Measurements from ENCODE around the gene PDE6B.
"Not testable (repeated sequence)": the region's sequence is repeated elsewhere in the genome, so short reads cannot be mapped to it uniquely, and the experiment has no call there.

Gene PDE6B

GRCh38 chr4:624705-625590, at the start of gene PDE6B:
Gene PDE6B (plus strand): TSS chr4:625573. CDS start chr4:625627, 54 bp downstream.
- peak; percentile 95 for DNase-seq

DNA sequence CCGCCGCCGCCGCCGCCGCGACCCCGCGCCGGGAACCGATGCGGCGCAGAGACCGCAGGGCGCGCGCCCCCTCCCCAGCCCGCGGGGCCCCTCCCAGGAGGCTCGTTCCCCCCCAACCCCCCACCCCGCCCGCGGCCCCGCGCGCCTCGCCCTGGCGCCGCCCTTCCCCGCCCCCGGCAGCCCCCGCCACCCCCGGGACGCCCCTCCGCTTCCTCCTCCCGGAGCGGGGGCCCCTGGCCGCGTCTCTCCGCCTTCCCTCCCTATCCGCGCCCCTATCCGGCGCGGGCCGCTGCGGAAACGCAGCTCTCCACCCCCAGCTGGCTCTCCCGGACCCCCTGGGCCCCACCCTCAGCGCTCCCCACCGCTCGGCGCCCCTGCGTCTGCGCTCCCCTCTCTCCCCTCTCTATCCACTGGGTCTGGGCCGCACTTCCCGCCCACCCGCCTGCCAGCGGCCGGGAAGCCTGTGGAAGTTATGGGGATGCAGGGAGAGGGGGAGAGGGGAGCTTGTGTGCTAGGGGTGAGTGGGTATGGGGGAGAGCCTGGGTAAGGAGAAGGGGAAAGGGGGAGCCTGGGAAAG, 49.0 kb upstream of the PDE6B start, which contains the start of gene TMEM271:
TMEM271 (minus strand) TSS at position 51 of the 577 bp plus-strand sequence. CDS start 233 bp downstream, outside the sequence.
- no peak for DNase-seq

DNA sequence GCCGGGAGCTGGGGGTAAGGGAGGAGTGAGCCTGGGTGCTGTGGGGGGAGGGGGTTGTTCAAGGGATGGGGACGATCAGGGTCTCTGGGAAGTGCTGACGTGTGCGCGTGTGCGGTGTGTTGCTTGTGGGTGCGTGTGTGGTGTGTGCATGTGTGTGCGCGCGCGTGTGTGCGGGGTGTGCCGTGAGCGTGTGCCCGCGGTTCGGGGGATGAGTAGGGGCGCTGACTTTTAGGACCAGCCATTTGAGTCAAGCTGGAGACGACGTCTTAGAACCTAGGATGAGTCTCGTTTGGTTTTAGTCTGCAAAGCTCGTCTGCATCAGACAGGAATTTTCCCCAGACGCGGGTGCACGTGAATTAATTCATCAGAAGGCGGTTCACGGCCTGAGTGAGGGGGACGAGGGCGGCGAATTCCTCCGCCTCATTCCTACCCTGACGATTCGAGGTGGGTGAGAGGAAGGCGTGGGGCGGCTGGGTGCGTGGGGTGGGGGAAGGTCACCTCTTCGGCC, 48.3 kb upstream of the PDE6B start:
- no peak for DNase-seq

DNA sequence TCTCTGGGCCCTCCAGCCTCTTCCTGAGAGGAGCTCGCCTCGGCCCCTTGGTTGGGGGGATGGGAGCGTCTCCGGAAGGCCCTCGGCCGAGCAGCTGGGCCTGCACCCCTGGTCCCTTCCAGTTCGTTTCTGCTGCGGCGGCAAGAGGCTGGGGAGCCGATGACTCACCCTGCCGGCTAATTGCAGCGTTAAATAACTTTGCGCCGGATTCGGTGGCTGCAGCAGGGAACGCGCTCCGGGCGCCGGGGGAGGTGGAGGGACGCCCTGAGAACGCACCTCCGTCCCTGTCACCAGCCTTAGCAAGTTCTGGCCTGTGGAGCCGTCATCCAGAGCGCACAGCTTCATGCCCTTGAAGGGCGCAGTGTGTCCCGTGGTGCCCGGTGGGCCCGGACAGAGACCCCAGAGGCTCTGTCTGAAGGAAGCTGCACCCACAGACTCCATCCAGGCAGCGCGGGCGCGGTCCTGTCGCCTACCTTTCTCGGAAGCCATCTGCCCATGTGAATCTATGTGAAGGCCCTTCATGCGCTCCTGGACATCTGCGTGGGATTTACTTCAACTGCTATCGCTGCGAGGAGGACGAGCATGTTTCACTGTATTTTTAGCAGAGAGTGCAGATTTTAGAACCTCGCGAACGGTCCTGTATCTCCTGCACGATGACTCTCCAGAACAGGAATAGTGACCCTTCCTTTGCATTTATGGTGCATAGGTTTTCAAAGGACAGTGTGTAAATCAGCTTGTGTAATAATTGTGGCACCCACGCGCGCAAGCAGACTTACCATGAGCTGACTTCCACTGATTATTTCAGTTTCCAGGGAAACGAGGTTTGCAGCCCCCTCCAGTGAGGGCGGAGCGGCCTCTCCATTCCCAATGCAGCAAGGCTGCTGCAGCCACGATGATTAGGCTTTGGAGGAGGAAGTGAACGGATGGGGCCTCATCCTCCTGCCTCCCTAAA, 47.6 kb upstream of the PDE6B start:
- peak; percentile 4 for DNase-seq

DNA sequence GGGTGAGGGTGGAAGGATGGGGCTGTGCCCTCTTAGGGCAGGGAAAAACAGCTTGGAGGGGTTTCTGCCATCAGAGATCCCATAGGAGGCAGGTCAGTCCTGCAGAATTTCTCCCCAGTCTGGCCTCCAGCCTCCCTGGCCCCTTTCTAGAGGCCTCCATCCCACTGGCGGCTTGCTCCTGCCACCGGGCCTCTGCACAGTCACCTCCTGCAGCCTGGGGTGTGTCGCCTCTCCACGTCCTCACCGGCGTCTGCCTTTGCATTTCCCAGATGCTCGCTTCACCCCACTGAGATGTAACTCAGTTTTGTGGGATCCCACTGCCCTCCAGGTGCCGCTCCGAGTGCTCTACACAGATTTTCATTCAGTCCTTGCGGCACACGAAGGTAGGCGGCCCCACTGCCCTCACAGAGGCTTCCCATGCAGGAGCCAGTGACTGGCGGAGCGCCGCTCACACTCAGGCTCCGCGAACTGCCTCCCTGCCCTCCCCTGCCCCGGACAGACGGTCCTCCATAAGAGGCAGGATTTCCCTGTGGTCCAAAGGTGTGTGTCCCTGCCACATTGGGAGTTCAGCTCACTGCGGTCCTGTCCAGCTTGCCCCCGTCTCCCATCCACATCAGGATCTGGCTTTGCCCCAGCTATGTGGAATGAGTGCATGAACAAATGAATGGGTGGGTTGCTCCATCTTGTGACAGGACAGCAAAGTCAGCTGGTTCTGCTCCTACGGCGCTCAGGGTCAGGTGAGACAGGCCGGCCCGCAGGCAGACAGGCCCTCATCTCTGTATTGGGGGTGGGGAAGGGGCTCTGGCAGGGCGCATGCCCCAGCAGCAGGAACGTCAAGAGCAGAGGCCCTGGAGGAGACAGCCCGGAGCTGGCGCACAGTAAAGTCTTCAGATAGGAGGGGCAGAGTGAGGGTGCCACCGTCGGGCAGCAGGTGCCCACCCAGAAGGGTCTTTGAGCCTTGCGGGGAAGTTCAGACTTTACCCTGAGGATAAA, 46.6 kb upstream of the PDE6B start:
- no peak for DNase-seq

- no peak for DNase-seq
Measured at GRCh38 chr4:579543-580175, 45.7 kb upstream of the PDE6B start.

DNA sequence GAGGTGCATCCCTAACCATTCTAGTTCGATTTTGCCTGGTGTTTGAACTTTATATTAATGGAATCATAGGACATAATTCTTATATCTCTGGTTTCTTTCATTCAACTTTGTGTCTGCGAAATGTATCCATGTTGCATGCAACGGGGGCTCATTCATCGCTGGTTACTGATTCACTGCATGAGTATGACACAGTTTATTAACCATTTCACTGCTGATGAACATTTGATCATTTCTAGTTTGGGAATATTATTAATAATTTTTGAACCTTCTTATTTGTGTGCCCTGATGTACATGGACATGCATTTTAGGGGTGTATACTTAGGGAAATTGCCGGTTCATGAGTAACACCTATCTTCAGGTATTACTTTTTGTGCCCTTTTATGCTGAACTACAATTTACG, 44.2 kb upstream of the PDE6B start:
- no peak for DNase-seq

GRCh38 chr4:581753-582361, 43.5 kb upstream of the PDE6B start:
- DNase-seq: no peak

GRCh38 chr4:583820-584219, 41.6 kb upstream of the PDE6B start:
- DNase-seq: no peak

GRCh38 chr4:587671-588350, 37.6 kb upstream of the PDE6B start:
- no peak for DNase-seq

- DNase-seq: no peak
Measured at GRCh38 chr4:588351-588849, 37.0 kb upstream of the PDE6B start.

DNA sequence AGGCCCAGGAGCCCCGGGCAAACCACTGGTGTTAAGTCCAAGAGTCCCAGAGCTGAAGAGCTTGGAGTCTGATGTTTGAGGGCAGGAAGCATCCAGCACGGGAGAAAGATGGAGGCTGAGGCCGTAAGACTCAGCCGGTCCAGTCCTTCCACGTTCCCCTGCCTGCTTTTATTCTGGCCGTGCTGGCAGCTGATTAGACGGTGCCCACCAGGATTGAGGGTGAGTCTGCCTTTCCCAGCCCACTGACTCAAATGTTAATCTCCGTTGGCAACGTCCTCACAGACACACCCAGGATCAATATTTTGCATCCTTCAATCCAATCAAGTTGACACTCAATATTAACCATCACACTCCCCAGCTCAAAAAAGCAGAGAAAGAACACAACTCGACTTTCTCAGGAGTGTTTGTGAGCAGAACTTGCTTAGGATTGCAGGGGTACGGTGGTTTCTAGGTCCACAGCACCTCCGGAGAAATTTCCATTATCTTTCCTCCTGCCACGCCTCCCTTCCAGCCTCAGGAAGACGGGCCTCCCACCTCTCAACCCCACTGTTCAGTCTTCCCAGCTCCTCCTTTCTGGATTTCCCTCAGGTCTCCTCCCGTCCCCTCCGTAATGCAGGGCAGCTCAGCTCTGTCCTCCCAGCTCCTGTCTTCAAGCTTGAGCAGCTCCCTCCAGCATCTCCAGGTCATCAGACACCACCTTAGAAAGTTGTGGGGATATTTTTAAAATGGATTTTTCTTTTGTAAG, 36.0 kb upstream of the PDE6B start:
- no peak for DNase-seq

DNA sequence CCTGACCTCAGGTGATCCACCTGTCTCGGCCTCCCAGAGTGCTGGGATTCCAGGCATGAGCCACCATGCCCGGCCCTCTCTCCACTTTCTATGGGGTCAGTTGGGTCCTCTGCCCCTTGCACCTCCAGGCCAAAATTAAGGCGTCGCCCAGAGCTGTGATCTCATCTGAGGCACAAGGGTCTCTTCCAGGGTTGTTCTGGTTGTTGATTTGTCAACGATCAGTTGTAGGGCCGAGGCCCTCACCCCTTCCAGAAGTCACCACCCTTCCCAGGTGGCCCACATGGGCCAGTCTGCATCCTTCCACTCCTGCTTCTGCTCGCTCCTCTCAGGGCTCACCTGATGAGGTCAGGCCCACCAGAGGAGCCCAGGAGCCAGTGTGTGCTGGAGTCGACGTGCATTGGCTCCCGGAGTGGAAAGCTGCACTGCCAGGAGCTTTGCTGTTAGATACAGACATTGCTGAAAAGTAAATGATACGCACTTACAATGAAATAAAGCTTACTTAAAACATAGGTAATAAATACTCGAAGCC, 35.0 kb upstream of the PDE6B start:
- DNase-seq: no peak

DNA sequence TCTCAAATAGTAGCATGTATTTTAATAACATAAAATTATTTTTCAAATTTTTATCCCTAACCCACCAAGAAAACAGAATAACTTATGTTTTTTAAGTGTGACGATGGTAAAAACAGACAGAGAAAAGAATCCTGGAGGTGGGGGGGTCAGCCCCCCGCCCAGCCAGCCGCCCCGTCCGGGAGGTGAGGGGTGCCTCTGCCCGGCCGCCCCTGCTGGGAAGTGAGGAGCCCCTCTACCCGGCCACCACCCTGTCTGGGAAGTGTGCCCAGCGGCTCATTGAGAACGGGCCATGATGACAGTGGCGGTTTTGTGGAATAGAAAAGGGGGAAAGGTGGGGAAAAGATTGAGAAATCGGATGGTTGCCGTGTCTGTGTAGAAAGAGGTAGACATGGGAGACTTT, 33.2 kb upstream of the PDE6B start:
- not testable (repeated sequence) for DNase-seq

- no peak for DNase-seq
Measured at GRCh38 chr4:592825-593520, 32.4 kb upstream of the PDE6B start.

DNA sequence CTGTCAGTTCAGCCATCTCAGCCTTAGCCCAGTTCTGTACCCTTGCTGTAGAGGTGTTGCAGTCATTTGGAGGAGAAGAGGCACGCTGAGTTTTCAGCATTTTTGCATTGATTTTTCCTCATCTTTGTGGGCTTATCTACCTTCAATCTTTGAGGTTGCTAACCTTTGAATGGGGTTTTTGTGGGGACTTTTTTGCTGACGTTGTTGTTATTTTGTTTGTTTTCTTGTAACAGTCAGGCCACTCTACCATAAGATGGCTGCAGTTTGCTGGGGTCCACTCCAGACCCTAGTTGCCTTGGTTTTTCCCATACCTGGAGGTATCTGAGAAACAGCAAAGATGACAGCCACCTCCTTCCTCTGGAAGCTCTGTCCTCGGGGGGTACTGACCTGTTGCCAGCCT, 26.4 kb upstream of the PDE6B start:
- no peak for DNase-seq

GRCh38 chr4:600166-600565, 25.2 kb upstream of the PDE6B start:
- DNase-seq: no peak

- no peak for DNase-seq
Measured at GRCh38 chr4:600850-601515, 24.4 kb upstream of the PDE6B start.

Data from kidney glomerular epithelial cell (primary cell).